ENCODE measurements around the gene ZMYM1. TPM values are rescaled to one million over a fixed set of nuclear protein-coding genes. Genes with fewer than 3 reads are reported as not detected.
"Not testable (repeated sequence)": the region's sequence is repeated elsewhere in the genome, so short reads cannot be mapped to it uniquely, and the experiment has no call there.

The ZMYM1 gene
- total RNA-seq, 1 donor from 2014 or later = 7.8 TPM

DNA sequence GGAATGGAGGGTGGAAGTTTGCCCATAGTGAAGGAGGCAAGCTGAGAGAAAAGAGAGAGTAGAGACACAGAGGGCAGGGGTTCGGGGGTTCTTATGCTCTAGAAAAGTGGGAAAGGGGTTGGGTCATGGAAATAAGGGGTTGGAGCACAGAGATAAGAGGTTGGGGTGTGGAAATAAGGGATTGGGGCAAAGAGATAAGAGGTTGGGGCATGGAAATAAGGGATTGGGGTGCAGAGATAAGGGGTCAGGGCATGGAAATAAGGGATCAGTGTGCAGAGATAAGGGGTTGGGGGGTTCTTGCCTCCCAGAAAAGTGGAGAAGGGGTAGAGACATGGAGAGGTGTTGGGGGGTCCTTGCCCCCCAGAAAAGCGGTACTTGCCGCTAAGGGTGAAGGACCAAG, 57.6 kb downstream of the ZMYM1 start:
- no peak overlapping the region for H3K27ac ChIP-seq (replicated peaks)

DNA sequence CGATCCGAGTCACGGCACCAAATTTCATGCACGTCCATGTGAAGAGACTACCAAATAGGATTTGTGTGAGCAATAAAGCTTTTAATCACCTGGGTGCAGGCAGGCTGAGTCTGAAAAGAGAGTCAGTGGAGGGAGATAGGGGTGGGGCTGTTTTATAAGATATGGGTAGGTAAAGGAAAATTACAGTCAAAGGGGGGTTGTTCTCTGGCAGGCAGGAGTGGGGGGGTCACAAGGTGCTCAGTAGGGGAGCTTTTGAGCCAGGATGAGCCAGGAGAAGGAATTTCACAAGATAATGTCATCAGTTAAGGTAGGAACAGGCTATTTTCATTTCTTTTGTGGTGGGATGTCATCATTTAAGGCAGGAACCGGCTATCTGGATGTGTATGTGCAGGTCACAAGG, 58.4 kb downstream of the ZMYM1 start:
- H3K36me3 ChIP-seq; intact Hi-C loops (cut with micrococcal nuclease); H3K9me3 ChIP-seq (replicated peaks); H3K27ac ChIP-seq (replicated peaks); H3K4me3 ChIP-seq; DNase-seq; H3K4me1 ChIP-seq; H3K27me3 ChIP-seq (ENCODE audit: low read depth): not testable (repeated sequence)

More for the DNA sequence above, 57.6 kb downstream of the ZMYM1 start:
- intact Hi-C loops (cut with micrococcal nuclease) = no loop called here
- Histone ChIP-seq H3K9me3 (replicated peaks) (no peaks in the 10 kb centered on the region), H3K27me3 (ENCODE audit: low read depth) (no peaks in the 10 kb centered on the region), H3K4me1 (no peaks in the 10 kb centered on the region), H3K4me3 (no peak overlapping the region), H3K36me3 (no peaks in the 10 kb centered on the region)
- DNase-seq = no peak
- TF ChIP-seq CTCF (IDR thresholded peaks at IDR 0.05; ENCODE audit: borderline replicate concordance) = no peak

DNA sequence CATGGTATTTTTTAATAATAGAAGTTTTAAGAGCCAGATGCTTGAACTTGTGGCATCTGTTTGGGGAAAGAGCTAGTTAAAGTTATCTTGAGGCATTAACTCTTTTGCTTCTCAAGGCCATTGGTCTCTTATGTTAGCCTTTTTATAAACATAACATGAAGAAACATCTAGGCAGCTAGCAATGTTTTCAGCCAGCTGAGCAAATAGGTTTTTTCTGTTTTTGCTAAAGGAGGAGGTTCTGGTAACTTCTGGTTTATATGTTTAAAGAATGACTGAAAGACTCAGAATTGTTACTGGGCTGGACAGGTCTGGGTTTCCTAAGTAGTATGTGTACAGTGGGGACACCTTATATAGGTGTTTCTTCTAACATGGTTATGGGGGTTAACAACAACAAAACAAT, 63.1 kb downstream of the ZMYM1 start:
- H3K27ac ChIP-seq (replicated peaks); H3K36me3 ChIP-seq; intact Hi-C loops (cut with micrococcal nuclease): not testable (repeated sequence)

GRCh38 chr1:35142728-35143127, 63.5 kb downstream of the ZMYM1 start:
- H3K27ac ChIP-seq (replicated peaks); H3K9me3 ChIP-seq (replicated peaks); H3K36me3 ChIP-seq; H3K4me3 ChIP-seq; H3K27me3 ChIP-seq (ENCODE audit: low read depth); H3K4me1 ChIP-seq; DNase-seq; intact Hi-C loops (cut with micrococcal nuclease): not testable (repeated sequence)

More for the DNA sequence above, 63.1 kb downstream of the ZMYM1 start:
- not testable (repeated sequence) for H3K4me1 ChIP-seq; H3K27me3 ChIP-seq (ENCODE audit: low read depth); DNase-seq; H3K9me3 ChIP-seq (replicated peaks); H3K4me3 ChIP-seq

DNA sequence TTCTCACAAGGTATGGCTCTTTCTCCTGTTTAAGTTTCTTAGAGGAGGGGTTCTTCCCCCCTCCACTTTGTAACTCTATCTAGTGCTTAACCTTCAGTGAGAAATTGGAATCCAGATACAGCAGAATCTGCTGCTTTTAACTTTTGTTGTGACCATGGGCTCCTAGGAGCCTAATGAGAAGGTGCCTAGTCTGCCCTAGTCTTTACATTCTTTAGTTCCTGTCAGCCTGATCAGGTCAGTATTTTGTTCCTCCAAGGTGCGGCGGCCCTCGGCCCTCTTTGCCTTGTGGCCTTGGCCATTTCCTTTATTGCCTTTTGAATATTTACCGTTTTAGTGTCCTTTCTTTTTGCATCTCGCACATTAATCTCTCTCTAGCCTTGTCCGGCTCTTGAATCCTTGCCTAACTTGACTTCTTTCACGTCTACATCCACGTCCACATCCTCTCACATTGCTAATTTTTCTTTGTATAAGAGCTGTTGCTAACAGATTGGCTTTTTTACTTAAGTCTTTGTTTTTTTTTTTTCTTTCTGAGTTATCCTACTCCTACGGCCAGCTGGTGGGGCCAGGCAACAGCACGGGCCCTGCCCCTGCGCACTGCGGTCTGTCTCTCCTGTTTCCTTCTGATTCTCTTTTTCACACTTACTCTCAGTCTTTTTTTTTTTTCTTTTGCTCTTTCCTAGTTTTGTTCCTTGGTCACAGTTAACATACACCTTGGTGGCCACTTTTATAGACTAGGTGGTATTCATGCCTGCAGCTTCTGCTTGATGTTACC, 64.7 kb downstream of the ZMYM1 start:
- Histone ChIP-seq H3K27me3 (ENCODE audit: low read depth) (no peaks in the 10 kb centered on the region), H3K36me3 (no peaks in the 10 kb centered on the region), H3K27ac (replicated peaks) (no peak overlapping the region), H3K4me1 (no peaks in the 10 kb centered on the region), H3K9me3 (replicated peaks) (no peaks in the 10 kb centered on the region), H3K4me3 (no peak overlapping the region)
- TF ChIP-seq CTCF (IDR thresholded peaks at IDR 0.05; ENCODE audit: borderline replicate concordance) = no peak
- intact Hi-C loops (cut with micrococcal nuclease) = no loop called here
- DNase-seq = no peak

GRCh38 chr1:35145892-35146549, 66.8 kb downstream of the ZMYM1 start:
- H3K27me3 ChIP-seq (ENCODE audit: low read depth); H3K4me1 ChIP-seq; H3K4me3 ChIP-seq; intact Hi-C loops (cut with micrococcal nuclease); H3K36me3 ChIP-seq; DNase-seq; H3K27ac ChIP-seq (replicated peaks); H3K9me3 ChIP-seq (replicated peaks): not testable (repeated sequence)

- DNase-seq = no peak
- H3K4me3 ChIP-seq = no peak overlapping the region
- H3K27ac ChIP-seq (replicated peaks) = no peak overlapping the region
- intact Hi-C loops (cut with micrococcal nuclease) = no loop called here
- no peaks in the 10 kb centered on the region for H3K4me1 ChIP-seq
- no peaks in the 10 kb centered on the region for H3K36me3 ChIP-seq
- peaks cover 7% of the 10 kb centered on the region for H3K27me3 ChIP-seq (ENCODE audit: low read depth)
- no peak for TF ChIP-seq CTCF (IDR thresholded peaks at IDR 0.05; ENCODE audit: borderline replicate concordance)
- H3K9me3 ChIP-seq (replicated peaks) = no peaks in the 10 kb centered on the region
Observed at GRCh38 chr1:35151220-35151619, 72.0 kb downstream of the ZMYM1 start.

Data from left ventricle myocardium inferior (tissue), 1 donor.